Measurements from ENCODE around the gene LUC7L3.

The LUC7L3 gene

GRCh38 chr17:50749245-50749644, 29.8 kb downstream of the LUC7L3 start:
- no peak for TF ChIP-seq CTCF (IDR thresholded peaks at IDR 0.05; ENCODE audit: low read depth, low read length, missing control alignments)
- Histone ChIP-seq H3K27me3 (replicated peaks) (no peaks in the 10 kb centered on the region), H3K27ac (no peak overlapping the region), H3K36me3 (replicated peaks) (peaks cover 74% of the 10 kb centered on the region), H3K4me3 (ENCODE audit: low read depth, low read length) (no peak overlapping the region)
- in situ Hi-C loops (cut with HindIII; ENCODE audit: low pct_ligation_motif_present, low sequenced_read_pairs): no loop called here
- DNase-seq: no peak

- TF ChIP-seq CTCF (IDR thresholded peaks at IDR 0.05; ENCODE audit: low read depth, low read length, missing control alignments): no peak
- H3K36me3 ChIP-seq (replicated peaks): peaks cover 35% of the 10 kb centered on the region
- H3K27ac ChIP-seq: no peak overlapping the region
These were observed 35.1 kb downstream of the LUC7L3 start for GRCh38 chr17:50754521-50754920.

GRCh38 chr17:50758524-50758923, 39.1 kb downstream of the LUC7L3 start:
- no peak overlapping the region for H3K4me3 ChIP-seq (ENCODE audit: low read depth, low read length)
- DNase-seq: no peak
- no peak for TF ChIP-seq CTCF (IDR thresholded peaks at IDR 0.05; ENCODE audit: low read depth, low read length, missing control alignments)
- no peaks in the 10 kb centered on the region for H3K27me3 ChIP-seq (replicated peaks)
- H3K36me3 ChIP-seq (replicated peaks): peaks cover 6% of the 10 kb centered on the region
- no peak overlapping the region for H3K27ac ChIP-seq
- in situ Hi-C loops (cut with HindIII; ENCODE audit: low pct_ligation_motif_present, low sequenced_read_pairs): no loop called here

More at GRCh38 chr17:50754521-50754920, 35.1 kb downstream of the LUC7L3 start:
- Histone ChIP-seq H3K4me3 (ENCODE audit: low read depth, low read length) (no peak overlapping the region), H3K27me3 (replicated peaks) (no peaks in the 10 kb centered on the region)
- DNase-seq: no peak
- in situ Hi-C loops (cut with HindIII; ENCODE audit: low pct_ligation_motif_present, low sequenced_read_pairs): no loop called here

- Histone ChIP-seq H3K4me3 (ENCODE audit: low read depth, low read length) (no peak overlapping the region), H3K27ac (no peak overlapping the region), H3K36me3 (replicated peaks) (peaks cover 3% of the 10 kb centered on the region), H3K27me3 (replicated peaks) (no peaks in the 10 kb centered on the region)
- in situ Hi-C loops (cut with HindIII; ENCODE audit: low pct_ligation_motif_present, low sequenced_read_pairs): no loop called here
- DNase-seq: no peak
- TF ChIP-seq CTCF (IDR thresholded peaks at IDR 0.05; ENCODE audit: low read depth, low read length, missing control alignments): no peak
These were observed 39.7 kb downstream of the LUC7L3 start for GRCh38 chr17:50758989-50759544.

GRCh38 chr17:50762177-50762576, 42.8 kb downstream of the LUC7L3 start:
- no peak for TF ChIP-seq CTCF (IDR thresholded peaks at IDR 0.05; ENCODE audit: low read depth, low read length, missing control alignments)
- H3K27me3 ChIP-seq (replicated peaks): no peaks in the 10 kb centered on the region
- in situ Hi-C loops (cut with HindIII; ENCODE audit: low pct_ligation_motif_present, low sequenced_read_pairs): no loop called here

More at GRCh38 chr17:50762177-50762576, 42.8 kb downstream of the LUC7L3 start:
- Histone ChIP-seq H3K4me3 (ENCODE audit: low read depth, low read length) (no peak overlapping the region), H3K36me3 (replicated peaks) (no peaks in the 10 kb centered on the region), H3K27ac (no peak overlapping the region)
- DNase-seq: no peak
